ENCODE measurements around the gene TMEM245.

DNA sequence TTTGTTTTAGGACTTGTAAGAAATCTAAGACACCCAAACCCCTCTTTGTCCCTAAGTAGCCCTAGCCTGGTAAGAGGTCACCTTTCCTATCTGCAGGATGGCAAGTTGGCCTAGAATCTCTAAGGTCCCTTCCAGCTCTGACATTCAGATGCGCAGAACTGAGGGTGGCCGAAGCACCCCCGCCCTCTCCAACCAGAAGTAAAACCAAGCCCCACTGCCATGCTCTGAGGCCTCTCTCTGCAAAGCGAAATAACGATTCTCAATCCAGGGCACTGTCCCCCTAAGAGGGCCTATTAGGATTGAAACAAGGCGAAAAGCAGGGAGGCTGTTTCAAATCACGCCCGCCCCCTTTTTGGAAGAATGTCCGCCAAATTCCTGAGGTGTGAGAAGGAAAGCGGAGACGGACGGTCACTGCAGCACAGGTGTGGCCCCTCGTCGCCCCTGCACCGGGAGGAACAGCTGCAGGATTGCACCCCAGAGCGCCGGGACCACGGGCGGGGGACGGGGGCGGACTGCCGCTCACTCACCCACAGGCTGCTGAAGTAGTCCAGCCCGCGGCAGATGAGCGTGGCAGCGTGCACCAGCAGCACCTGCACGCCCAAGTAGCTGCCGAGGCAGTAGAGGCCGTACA, 824 bp downstream of the TMEM245 start:
- TF ChIP-seq, protein P1, sequence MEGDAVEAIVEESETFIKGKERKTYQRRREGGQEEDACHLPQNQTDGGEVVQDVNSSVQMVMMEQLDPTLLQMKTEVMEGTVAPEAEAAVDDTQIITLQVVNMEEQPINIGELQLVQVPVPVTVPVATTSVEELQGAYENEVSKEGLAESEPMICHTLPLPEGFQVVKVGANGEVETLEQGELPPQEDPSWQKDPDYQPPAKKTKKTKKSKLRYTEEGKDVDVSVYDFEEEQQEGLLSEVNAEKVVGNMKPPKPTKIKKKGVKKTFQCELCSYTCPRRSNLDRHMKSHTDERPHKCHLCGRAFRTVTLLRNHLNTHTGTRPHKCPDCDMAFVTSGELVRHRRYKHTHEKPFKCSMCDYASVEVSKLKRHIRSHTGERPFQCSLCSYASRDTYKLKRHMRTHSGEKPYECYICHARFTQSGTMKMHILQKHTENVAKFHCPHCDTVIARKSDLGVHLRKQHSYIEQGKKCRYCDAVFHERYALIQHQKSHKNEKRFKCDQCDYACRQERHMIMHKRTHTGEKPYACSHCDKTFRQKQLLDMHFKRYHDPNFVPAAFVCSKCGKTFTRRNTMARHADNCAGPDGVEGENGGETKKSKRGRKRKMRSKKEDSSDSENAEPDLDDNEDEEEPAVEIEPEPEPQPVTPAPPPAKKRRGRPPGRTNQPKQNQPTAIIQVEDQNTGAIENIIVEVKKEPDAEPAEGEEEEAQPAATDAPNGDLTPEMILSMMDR (IDR thresholded peaks at IDR 0.05) = no peak
- no peak for TF ChIP-seq POLR2A (IDR thresholded peaks at IDR 0.05)

Data from sigmoid colon (tissue), 3 donors.